Measurements from ENCODE around the gene ST6GALNAC5.
"Not testable (repeated sequence)": the region's sequence is repeated elsewhere in the genome, so short reads cannot be mapped to it uniquely, and the experiment has no call there.

The ST6GALNAC5 gene

DNA sequence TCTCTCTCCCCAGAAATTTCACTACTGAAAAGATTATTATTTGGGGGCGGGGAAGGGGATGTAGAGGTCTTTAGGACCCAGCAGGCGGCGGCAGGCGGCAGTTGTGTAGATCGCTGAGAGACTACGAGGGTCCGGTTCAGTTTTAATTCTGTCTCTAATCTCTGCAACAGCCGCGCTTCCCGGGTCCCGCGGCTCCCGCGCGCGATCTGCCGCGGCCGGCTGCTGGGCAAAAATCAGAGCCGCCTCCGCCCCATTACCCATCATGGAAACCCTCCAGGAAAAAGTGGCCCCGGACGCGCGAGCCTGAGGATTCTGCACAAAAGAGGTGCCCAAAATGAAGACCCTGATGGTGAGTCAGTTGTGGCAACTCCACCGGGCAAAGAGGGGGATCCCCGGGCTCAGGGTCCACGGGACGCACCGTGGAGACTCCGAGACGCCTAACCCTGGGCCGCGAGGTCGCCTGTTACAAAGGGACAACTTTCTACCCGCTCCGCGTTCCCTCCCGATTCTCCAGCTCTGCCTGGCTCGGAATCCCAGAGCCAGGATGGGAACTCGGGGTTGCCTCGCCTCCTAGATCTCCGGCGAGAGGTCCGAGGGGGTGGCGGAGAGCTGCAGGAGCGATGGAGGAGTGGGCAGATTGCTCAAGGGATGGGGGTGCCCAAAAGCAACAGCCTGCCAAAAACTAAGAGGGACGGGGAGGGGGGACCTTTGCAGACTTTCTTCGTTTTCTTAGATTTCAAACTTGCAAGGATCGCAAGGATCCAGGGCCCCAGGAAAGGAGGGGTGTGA, at the start of gene ST6GALNAC5:
ST6GALNAC5 (plus strand) TSS at position 139 of the 789 bp plus-strand sequence.
- no peak for DNase-seq (ENCODE audit: low read depth in 2 of 2)

DNA sequence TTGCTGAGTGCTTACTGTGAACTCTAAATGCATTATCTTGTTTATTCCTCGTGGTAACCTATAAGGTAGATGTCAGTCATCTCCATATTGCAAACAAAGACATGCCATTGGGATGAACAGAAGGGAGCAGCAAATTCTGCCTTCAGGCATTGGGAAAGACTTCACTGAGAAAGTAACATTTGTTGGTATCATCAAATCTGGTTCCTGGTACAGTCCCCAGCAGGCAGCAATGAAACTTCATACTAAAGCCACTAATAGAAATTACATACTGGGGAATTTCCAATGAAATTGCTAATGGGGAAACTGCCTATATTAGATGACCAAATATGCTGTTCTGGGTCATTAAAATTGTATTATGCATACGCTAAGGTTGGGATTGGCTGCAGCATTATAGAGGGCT, 47.3 kb upstream of the ST6GALNAC5 start:
- DNase-seq (ENCODE audit: low read depth in 2 of 2): no peak

DNA sequence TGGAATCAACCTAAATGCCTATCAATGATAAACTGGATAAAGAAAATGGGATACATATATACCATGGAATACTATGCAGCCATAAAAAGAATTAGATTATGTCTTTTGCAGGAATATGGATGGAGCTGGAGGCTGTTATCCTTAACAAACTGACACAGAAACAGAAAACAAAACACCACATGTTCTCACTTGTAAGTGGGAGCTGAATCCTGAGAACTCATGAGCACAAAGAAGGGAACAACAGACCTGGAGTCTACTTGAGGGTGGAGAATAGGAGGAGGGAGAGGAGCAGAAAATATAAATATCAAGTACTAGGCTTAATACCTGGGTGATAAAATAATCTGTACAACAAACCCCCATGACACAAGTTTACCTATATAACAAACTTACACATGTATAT, 44.3 kb upstream of the ST6GALNAC5 start:
- DNase-seq (ENCODE audit: low read depth in 2 of 2): not testable (repeated sequence)

DNA sequence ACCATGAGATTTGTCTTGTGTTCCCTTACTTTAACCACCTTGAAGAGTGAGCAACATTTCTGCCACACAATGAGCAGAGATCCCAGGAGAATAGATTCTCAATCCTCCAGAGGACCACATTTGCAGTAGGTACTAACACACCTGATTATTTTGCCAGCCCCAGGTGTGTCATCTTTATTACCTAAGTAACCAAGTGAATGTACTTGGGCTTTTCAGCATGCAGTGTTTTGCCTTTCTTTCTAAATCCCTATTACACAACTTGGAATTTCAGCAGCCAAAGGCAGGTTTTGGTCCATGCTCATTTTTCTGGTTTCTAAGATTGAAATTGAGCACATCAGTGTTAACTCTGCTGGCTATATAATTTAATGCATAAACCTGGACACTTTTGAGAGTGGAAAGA, 43.2 kb upstream of the ST6GALNAC5 start:
- DNase-seq (ENCODE audit: low read depth in 2 of 2): no peak

DNA sequence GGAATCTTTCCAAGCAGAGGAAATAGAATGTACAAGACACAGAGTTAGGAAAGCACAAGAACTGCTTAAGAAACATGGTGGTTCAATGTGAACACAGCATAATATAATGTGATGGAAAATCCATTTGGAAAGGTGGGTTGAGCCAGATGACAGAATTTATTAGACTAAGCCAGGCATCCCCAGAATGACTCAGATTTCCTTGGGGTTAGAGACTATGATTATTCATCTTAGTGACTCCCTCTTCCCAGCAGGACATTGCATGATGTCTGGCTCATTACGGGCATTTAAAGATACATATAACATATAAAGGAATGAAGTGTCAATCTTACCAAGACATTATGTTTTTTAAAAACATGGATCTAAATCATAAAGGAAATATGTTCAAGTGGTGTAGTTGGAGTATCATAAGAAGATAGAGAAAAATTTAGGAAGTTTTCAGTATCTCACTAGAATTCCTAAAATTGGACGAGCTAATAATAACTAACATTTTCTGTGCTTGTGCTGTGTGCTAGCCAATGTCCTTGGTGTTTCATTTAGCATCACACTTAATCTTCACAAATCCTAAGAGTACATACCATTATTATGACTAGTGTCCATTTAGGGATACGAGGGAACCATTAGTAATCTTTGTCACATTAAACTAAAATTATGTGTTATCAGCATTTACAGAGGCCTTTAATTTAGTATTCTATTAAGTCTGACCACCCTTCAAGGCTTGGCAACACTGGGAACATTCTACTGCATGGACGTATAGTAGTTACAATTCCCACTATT, 41.0 kb upstream of the ST6GALNAC5 start:
- DNase-seq (ENCODE audit: low read depth in 2 of 2): no peak

DNA sequence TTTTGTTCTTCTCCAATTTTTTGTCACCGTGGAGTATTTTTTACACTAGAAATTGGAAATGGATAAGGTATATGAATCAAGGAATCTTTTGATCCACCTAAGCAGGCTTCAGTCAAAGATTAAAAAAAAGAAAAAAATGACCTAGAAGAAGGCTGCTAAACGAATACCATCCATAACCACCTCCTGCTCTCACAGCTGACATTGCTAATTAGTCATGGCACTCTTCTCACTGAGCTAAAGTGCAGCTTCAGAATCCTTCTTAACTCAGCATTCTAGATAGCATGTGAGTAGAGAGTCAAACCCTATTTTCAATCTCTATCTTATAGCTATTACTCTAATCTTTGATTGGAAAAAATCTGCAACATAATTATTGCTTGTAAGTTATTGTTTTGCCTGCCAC, 40.2 kb upstream of the ST6GALNAC5 start:
- DNase-seq (ENCODE audit: low read depth in 2 of 2): no peak

DNA sequence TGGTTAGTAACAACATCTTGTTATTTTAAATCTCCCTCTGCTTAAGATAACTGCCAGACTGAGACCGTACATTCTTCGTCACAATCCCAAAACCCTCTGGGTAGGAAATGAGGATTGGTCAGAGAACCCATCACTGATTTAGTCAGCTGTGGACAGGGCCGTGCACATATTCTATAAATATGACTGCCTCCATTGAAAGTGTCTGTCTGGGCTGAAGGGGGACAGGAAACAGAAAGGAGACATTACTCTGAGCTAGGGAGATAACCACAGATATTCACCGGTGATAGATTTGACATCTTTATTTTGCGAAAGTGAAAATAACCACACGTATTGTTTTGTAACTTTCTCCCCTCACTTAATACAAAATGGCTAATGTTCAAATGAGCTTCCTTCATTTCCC, 36.9 kb upstream of the ST6GALNAC5 start:
- DNase-seq (ENCODE audit: low read depth in 2 of 2): no peak

DNA sequence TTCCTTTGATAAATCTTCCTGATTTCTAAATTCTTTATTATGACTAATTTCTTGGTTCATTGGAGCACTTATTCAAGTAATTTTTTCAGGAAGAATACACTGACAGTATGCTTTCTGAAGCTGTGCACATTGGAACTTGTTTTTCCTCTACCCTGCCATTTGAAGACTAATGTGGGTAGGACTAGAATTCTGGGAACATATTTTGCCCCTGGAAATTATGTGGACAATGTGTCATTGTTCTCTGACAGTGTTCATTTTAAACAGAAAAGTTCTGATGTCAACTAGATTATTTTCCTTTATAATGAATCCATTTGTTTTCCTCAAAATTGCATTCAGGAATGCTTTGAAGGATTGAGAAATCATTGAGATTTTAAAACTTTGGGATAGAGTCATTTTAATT, 34.8 kb upstream of the ST6GALNAC5 start:
- no peak for DNase-seq (ENCODE audit: low read depth in 2 of 2)

DNA sequence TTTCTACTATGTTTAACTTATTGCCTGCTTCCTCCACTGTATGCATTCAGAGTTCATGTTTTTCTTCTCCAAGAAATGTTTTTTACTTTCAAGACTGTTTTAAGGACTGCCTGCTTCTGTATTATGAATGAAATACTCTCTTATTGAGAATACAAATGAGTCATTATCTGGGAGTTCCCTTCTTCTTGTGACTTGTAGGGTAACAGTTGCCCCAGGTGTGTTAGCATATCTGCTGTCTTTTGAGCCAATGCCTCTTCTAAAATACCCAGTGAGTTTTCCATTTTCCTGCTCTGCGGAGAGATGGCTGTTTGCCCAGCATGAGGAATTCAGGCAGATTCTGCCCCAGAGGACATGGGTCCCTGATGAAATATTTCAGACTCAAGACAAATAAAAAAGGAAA, 34.1 kb upstream of the ST6GALNAC5 start:
- DNase-seq (ENCODE audit: low read depth in 2 of 2): no peak

DNA sequence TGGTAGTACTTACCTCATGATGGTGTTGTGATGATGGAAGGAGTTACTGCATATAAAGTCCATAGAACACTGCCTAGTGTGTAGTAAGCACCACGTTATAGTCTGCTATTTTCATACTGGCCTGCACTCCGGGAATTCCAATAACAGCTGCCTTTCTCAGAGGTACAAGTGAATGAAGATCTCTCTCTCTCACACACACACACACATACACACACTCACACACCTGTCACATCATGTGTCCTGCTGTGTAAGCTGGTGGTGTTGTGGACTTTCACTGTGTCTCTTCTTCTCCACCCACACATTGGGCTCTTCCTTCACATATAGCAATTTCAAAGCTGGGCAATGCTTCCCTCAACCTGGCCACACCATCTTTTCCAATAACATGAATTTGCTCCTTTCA, 33.4 kb upstream of the ST6GALNAC5 start:
- DNase-seq (ENCODE audit: low read depth in 2 of 2): no peak

DNA sequence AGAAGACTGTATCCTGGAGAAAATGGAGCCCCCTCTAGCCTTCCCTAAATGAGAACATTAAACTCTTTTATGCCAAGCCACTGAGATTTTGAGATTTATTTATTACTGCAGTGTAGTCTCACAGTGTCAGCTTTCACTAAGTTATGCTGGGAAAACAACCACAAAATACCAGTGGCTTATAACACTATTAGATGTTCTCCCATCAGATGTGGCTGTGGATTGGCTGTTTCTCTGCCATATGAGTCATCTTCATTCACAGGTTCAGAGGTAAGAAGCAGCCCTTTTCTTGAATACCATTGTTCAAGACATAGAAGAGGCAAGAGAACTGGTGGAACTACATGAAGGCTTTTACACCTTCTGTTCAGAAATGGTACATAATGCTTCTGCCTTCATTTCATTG, 32.1 kb upstream of the ST6GALNAC5 start:
- DNase-seq (ENCODE audit: low read depth in 2 of 2): no peak

DNA sequence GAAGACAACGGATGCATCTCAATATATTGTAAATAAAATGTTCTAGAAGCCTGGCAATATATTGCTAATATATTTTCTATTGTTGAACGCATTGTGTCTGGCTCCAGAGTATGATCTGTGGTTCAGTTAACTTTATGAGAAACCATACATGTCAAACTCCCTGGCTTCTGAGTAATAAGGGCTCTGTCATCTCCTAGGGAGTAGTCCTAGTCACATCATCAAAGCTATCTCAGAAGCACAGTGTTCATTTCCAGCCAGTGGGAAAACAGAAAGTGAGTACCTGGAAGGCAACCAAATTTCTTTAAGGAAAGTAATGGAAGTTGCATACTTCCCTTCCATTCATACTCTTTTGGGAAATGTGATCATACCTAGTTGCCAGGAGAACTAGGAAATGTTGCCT, 27.0 kb upstream of the ST6GALNAC5 start:
- DNase-seq (ENCODE audit: low read depth in 2 of 2): no peak

DNA sequence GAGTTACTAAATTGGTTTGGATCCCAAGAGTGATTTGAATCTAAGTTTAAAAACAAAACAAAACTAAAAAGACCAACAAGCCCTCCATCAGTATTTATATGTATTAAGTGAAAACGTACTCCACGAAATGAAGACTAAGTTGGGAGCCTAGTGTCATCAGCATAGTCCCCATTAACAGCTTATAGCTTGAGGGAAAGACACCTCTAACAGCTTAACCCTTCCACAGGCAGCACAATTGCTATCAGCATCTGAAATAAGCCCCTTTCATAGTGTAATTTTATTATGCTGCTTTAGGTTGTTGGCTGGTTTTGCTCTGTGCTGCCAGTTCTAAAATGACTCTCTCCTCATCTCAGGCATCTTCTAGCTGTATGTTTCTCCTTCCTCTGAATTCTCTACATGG, 25.8 kb upstream of the ST6GALNAC5 start:
- DNase-seq (ENCODE audit: low read depth in 2 of 2): no peak

DNA sequence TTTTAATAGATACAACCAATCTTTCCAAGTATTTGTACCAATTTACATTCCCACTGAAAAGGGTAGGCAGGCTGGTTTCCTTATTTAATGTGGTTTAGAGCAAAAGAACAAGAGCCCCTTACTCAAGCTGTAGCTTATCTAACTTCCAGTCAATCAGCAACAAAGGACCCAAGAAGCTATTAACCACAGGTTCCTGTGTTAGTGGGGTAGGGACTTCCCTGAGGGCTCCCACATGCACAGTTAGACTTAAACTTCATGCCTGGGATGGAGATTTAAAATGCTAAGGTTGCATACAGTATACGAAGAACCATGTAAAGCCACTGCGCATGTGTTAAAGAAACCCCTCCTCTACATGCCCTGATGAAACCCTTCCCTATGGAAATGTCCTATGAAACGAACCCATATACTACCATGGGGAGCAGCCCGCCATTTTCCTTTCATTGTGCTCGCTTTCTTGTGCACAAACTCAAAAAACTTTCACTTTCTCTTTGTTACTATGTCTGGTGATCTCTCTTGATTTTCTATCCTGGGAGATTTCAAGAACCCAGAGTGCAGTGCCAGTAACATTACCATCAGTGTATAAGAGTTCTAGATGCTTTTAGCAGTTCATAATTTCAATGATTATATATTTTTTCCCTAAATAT, 23.3 kb upstream of the ST6GALNAC5 start:
- no peak for DNase-seq (ENCODE audit: low read depth in 2 of 2)

DNA sequence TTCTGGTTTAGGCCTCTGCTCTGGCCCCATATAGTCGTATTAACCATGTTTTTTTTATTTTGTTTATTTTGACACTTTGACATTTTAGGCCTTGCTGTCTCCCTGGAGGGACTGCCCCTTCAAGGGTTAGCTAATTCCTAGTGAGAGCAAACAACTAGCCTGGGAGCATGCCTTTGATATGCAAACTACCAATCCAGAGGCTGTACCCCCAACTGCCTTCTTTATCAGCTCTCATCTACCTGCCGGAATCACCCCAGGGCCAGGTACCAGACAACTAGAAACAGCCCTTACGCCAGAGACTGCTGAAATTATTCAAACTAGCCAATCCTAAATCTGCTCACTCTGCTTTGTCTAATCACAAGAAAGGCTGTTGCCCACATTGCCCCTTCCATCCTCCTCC, 13.0 kb upstream of the ST6GALNAC5 start:
- DNase-seq (ENCODE audit: low read depth in 2 of 2): no peak

DNA sequence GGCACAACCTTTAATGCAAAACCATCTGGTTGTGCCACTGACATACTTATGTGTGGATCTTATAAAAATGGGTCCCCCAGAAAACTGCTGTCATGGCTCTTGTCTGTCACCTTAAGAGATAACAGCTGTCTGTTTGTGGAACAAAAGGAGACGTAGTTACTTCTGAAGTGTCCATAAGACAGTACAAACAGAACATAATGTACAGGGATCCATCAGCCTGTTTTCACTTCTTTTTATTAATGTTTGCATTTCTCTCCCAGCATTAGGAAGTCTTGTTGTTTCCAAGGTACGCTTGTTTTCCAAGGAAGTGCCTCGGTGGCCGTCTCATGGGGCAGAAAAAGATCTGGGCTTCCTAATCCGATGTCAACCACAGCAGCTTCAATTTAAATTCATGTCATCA, 11.2 kb upstream of the ST6GALNAC5 start:
- DNase-seq (ENCODE audit: low read depth in 2 of 2): no peak

DNA sequence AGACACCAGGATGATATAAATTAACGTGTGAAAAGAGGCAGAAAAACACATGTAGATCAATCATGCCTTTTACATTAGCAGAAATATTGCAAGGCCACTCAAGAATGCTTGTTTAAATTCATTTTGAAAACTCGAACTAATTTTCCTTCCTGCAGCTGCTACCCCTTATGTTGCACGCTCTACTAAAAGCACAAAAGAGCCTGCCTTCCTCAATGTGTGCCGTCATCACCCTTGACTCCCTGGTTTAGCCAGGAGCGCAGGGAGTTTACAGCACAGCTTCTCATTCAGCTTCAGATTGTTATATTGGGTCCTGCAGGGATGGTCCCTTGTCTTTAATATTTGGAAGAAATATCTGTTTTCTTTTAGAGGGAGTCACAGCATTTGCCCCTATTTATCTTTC, 10.1 kb upstream of the ST6GALNAC5 start:
- DNase-seq (ENCODE audit: low read depth in 2 of 2): no peak

DNA sequence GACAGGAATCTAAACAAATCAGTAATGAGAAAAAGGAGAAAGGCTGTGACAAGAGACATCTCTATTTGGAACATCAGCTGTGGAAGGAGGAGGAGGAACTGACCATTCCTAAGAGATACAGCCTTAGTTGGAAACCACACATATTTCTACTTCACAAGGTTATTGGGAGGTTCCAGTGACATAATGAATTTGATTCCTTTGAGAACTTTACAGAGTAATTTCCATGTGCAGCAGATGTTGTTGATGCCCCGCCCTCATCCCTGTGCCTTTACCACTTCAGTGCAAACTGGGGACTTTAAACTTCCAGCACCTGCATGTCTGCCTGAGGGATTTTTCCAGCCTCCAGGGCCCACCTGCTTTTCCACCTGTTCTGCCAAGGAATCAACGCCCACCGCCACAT, 9.3 kb upstream of the ST6GALNAC5 start:
- no peak for DNase-seq (ENCODE audit: low read depth in 2 of 2)

DNA sequence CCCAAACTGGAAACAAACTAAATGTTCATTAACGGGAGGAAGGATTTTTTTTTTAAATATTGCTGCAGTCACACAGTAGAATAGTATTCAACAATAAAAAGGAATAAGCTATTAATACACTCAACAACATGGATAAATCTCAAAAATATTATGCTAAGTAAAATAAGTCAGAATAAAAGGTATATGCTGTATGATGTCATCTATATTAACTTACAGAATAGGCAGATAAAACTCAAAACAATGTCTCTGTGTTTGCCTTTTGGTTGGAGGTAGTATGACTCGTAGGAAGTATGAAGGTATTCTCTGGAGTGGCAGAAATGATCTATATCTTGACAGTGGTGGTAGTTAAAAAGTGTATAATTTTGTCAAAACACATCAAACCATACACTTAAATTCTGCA, 6.1 kb upstream of the ST6GALNAC5 start:
- DNase-seq (ENCODE audit: low read depth in 2 of 2): no peak

DNA sequence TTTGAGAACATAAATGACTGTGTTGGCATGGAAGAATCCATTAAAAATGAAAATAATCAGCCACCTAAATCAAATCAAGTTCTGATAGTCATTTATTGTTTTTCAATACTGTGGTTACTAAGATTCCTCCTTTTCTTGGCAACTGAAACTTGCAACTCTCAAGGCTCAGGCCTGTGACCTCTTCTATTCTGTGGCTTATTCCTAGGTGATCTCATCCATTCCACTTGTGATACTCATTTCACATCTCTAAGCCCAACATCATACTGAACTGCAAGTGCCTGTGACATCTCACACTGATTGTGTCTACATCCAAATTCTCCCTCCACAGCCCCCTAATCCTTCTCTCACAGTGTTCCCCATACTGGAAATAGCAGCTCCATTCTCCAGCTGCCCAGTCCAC, 4.8 kb upstream of the ST6GALNAC5 start:
- DNase-seq (ENCODE audit: low read depth in 2 of 2): no peak

DNA sequence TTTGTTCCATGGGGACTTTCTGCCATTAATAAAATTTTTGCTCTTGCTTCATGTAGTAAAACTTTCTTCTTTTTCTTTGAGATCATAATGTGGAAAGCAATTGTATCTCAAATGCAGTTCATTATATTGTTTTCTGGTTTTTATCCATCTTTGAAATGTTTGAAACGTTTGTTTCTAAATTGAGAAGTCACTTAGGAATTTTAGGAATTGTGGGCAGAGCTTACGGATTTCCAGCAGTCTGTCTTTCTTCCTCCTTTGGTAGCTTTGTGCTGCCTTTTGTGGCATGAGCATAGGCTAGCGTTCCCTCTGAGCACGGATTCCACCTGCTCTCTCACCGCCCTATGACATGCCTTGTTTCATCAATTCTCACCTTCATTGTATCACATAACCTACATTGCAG, 2.9 kb upstream of the ST6GALNAC5 start:
- DNase-seq (ENCODE audit: low read depth in 2 of 2): no peak

DNA sequence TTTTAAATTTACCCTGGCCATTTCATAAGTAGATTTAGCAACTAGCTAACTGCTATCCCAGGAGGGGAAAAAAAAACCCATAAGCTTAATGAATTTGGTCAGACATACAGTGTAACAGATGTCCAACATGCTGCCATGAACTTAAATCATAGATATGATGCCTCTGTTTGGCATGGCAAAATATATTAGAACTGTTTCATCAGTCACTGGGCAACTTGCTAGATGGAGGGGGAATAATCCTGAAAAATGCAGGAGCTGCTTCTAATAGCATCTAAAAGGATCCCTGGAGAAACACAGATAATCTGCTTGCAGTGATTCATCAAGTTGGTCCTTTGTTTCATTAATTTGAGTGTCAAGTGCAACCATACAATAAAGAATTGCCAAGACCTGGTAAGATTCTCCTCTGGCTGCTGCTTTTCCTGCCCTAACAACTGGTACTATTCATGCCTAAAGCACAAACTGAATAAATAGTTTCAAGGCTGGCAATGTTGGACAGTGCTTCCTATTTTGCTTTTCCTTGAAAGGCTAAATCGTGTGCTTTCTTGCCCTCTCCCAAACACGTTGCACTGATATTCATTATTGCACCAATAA, 1.5 kb upstream of the ST6GALNAC5 start:
- DNase-seq (ENCODE audit: low read depth in 2 of 2): no peak

DNA sequence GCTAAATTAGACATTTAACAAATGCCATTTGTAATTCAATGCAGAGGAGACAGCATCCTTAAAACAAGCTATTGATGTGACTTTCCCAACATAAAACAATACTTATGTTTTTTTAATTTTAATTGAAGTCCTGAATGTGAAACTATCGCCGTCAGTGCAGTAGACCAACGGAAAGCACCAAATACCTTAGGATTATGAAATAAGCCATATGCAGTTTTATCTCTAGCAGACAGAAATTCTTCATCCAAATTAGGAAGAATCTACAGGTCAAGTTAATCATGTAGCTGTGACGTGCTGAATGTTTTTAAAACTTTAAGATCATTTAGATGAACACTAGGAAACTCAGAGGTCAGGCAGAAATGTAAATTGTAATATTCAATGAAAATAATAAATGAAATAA, 714 bp upstream of the ST6GALNAC5 start:
- DNase-seq (ENCODE audit: low read depth in 2 of 2): no peak

All from stimulated activated CD8-positive, alpha-beta memory T cell treated with anti-CD3 and anti-CD28 coated beads, Interleukin-7, amount 100 ng/mL, for 1 hour (primary cell).